ENCODE results near the gene DAPK2. TPM values are rescaled to one million over a fixed set of nuclear protein-coding genes. Genes with fewer than 3 reads are reported as not detected.

The DAPK2 gene
- total RNA-seq, 4 donors from 2014 or later = 47.4 to 105 (median 78.7) TPM

GRCh38 chr15:64038878-64039610 lies 7.2 kb downstream of the DAPK2 start:
- Histone ChIP-seq H3K9me3 (no peaks in the 10 kb centered on the region), H3K4me1 (peaks cover 0 to 3% of the 10 kb centered on the region in 2 donors), H3K4me3 (replicated peaks in 1 of 3) (no peak overlapping the region), H3K27ac (no peak overlapping the region), H3K27me3 (no peaks in the 10 kb centered on the region), H3K36me3 (peaks cover 6 to 11% of the 10 kb centered on the region in 2 donors)
- no peak for DNase-seq
- TF ChIP-seq CTCF (IDR thresholded peaks at IDR 0.05) = no peak
- TF ChIP-seq POLR2A (IDR thresholded peaks at IDR 0.05) = no peak
- 90 to 93% methylated on average over 4 of the region's 4 CpGs for WGBS, 2 donors
- intact Hi-C loops (cut with DNase I) = no loop called here

GRCh38 chr15:64037966-64038365 lies 8.3 kb downstream of the DAPK2 start:
- TF ChIP-seq CTCF (IDR thresholded peaks at IDR 0.05) (no peak), POLR2A (IDR thresholded peaks at IDR 0.05) (no peak)

GRCh38 chr15:64037116-64037515 lies 9.2 kb downstream of the DAPK2 start:
- H3K27me3 ChIP-seq = no peaks in the 10 kb centered on the region
- H3K36me3 ChIP-seq = peaks cover 6 to 11% of the 10 kb centered on the region in 2 donors
- intact Hi-C loops (cut with DNase I) = no loop called here
- no peak overlapping the region for H3K27ac ChIP-seq
- H3K9me3 ChIP-seq = no peaks in the 10 kb centered on the region
- no peak for TF ChIP-seq CTCF (IDR thresholded peaks at IDR 0.05)
- TF ChIP-seq POLR2A (IDR thresholded peaks at IDR 0.05) = no peak
- no peaks in the 10 kb centered on the region for H3K4me1 ChIP-seq
- WGBS, 2 donors = 93 to 95% methylated on average over 3 of the region's 3 CpGs
- DNase-seq = no peak
- no peak overlapping the region for H3K4me3 ChIP-seq (replicated peaks in 1 of 3)

More at GRCh38 chr15:64037966-64038365, 8.3 kb downstream of the DAPK2 start:
- Histone ChIP-seq H3K36me3 (peaks cover 6 to 11% of the 10 kb centered on the region in 2 donors), H3K9me3 (no peaks in the 10 kb centered on the region), H3K4me1 (no peaks in the 10 kb centered on the region), H3K27me3 (no peaks in the 10 kb centered on the region), H3K4me3 (replicated peaks in 1 of 3) (no peak overlapping the region), H3K27ac (no peak overlapping the region)
- intact Hi-C loops (cut with DNase I) = no loop called here
- WGBS, 2 donors = 40 to 48% methylated on average over 2 of the region's 2 CpGs
- DNase-seq = no peak

GRCh38 chr15:64035525-64035924 lies 10.8 kb downstream of the DAPK2 start:
- Histone ChIP-seq H3K27ac (no peak overlapping the region), H3K9me3 (no peaks in the 10 kb centered on the region), H3K4me1 (no peaks in the 10 kb centered on the region), H3K4me3 (replicated peaks in 1 of 3) (no peak overlapping the region), H3K36me3 (peaks cover 6 to 11% of the 10 kb centered on the region in 2 donors), H3K27me3 (no peaks in the 10 kb centered on the region)
- 93 to 100% methylated on average over 1 of the region's 1 CpG for WGBS, 2 donors
- TF ChIP-seq POLR2A (IDR thresholded peaks at IDR 0.05) (no peak), CTCF (IDR thresholded peaks at IDR 0.05) (no peak)
- intact Hi-C loops (cut with DNase I) = no loop called here
- DNase-seq = no peak

- WGBS, 2 donors = 52 to 55% methylated on average over 4 of the region's 4 CpGs
These were observed 11.8 kb downstream of the DAPK2 start for GRCh38 chr15:64034519-64034918.

More at GRCh38 chr15:64034519-64034918, 11.8 kb downstream of the DAPK2 start:
- no peak for DNase-seq
- no peak overlapping the region for H3K27ac ChIP-seq
- no peaks in the 10 kb centered on the region for H3K9me3 ChIP-seq
- no peak for TF ChIP-seq POLR2A (IDR thresholded peaks at IDR 0.05)
- no peak for TF ChIP-seq CTCF (IDR thresholded peaks at IDR 0.05)
- no peaks in the 10 kb centered on the region for H3K4me1 ChIP-seq
- H3K36me3 ChIP-seq = peaks cover 6 to 11% of the 10 kb centered on the region in 2 donors
- H3K27me3 ChIP-seq = no peaks in the 10 kb centered on the region
- H3K4me3 ChIP-seq (replicated peaks in 1 of 3) = no peak overlapping the region
- intact Hi-C loops (cut with DNase I) = no loop called here
